CD4-positive, CD25-positive, alpha-beta regulatory T cell (primary cell): ENCODE measurements around the gene HOMER2. TPM values are rescaled to one million over a fixed set of nuclear protein-coding genes. Genes with fewer than 3 reads are reported as not detected.

Experiments
- ATAC-seq, 2 donors: fragments of 150-1000 bp; cut with Tn5 transposase; one replicate each; pipeline ENCODE4 v1.10.0; 2021; ENCODE audit warnings: low read depth in 2 of 2, moderate number of reproducible peaks in 2 of 2, moderate library complexity in 1 of 2
- DNase-seq, 3 donors: peaks; one replicate each; pipeline versions ENCODE4 v3.0.0 to v3.0.0-alpha.2; 2012 to 2022; ENCODE audit warnings: mixed read lengths in 1 of 3
- H3K27ac ChIP-seq: one replicate; pipeline ENCODE4 v1.7.0; 2013; ENCODE audit warnings: mild to moderate bottlenecking, low read length; ENCODE audit not compliant: insufficient read depth, poor library complexity, severe bottlenecking
- H3K27me3 ChIP-seq: one replicate; pipeline ENCODE4 v1.7.0; 2013; ENCODE audit warnings: low read length; ENCODE audit not compliant: control insufficient read depth, insufficient read depth
- H3K36me3 ChIP-seq: one replicate; pipeline ENCODE4 v1.7.0; 2013; ENCODE audit warnings: mild to moderate bottlenecking, low read length, moderate library complexity; ENCODE audit not compliant: control insufficient read depth, insufficient read depth
- H3K4me1 ChIP-seq: 2 replicates; pipeline ENCODE4 v1.7.0; 2013; ENCODE audit warnings: mild to moderate bottlenecking, low read length; ENCODE audit not compliant: insufficient read depth, control insufficient read depth, poor library complexity, severe bottlenecking
- H3K4me3 ChIP-seq: one replicate; pipeline ENCODE4 v1.7.0; 2013; ENCODE audit warnings: low read depth, mild to moderate bottlenecking, low read length, moderate library complexity
- H3K9me3 ChIP-seq, 2 experiments: 1 replicate in 1 of 2; 2 replicates in 1 of 2; pipeline ENCODE4 v1.7.0; 2013; ENCODE audit warnings: low read length in 2 of 2, mild to moderate bottlenecking in 1 of 2, moderate library complexity in 1 of 2; ENCODE audit not compliant: control insufficient read depth in 2 of 2
- H3K27ac Mint-ChIP-seq, 3 donors: one replicate each; pipeline ENCODE4 v1.8.0; 2020 to 2022; ENCODE audit warnings: mild to moderate bottlenecking in 3 of 3, mixed read lengths in 3 of 3, moderate library complexity in 2 of 3
- H3K27me3 Mint-ChIP-seq: one replicate; pipeline ENCODE4 v1.8.0; 2022; ENCODE audit warnings: mild to moderate bottlenecking, mixed read lengths
- H3K36me3 Mint-ChIP-seq: one replicate; pipeline ENCODE4 v1.8.0; 2020; ENCODE audit warnings: mixed read lengths
- H3K4me1 Mint-ChIP-seq, 4 donors: one replicate each; pipeline ENCODE4 v1.8.0; 2020 to 2022; ENCODE audit warnings: mixed read lengths in 4 of 4, mild to moderate bottlenecking in 1 of 4
- H3K4me3 Mint-ChIP-seq, 4 donors: one replicate each; pipeline ENCODE4 v1.8.0; 2020 to 2022; ENCODE audit warnings: mild to moderate bottlenecking in 4 of 4, mixed read lengths in 4 of 4, moderate library complexity in 3 of 4
- H3K9me3 Mint-ChIP-seq, 7 donors: one replicate each; pipeline ENCODE4 v1.8.0; 2020 to 2022; ENCODE audit warnings: mixed read lengths in 7 of 7, mild to moderate bottlenecking in 3 of 7, moderate library complexity in 2 of 7
- polyA plus RNA-seq, 4 donors: library from polyadenylated mRNA; unstranded; fragments of 300-500 nt; fragmentation: Illumina TruSeq; gene quantifications; one replicate each; pipeline ENCODE4 v1.2.3, GENCODE V29; 2021
- total RNA-seq: library from RNA; stranded (reverse); gene quantifications from one replicate; pipeline ENCODE4 v1.2.3, GENCODE V29; 2022

The HOMER2 gene
- total and polyA plus RNA-seq, 5 donors from 2014 or later = 2.6 to 9.4 (median 3.4) TPM

GRCh38 chr15:82916161-82916952 lies 36.2 kb downstream of the HOMER2 start:
- no peaks in the 10 kb centered on the region for H3K9me3 ChIP-seq
- DNase-seq (no peak), ATAC-seq (no peak)
- peak overlapping the region in 1 of 3 donors; percentile 20 for H3K27ac Mint-ChIP-seq
- peaks cover 12% of the 10 kb centered on the region for H3K27me3 Mint-ChIP-seq
- H3K36me3 Mint-ChIP-seq = no peaks in the 10 kb centered on the region
- H3K36me3 ChIP-seq = no peaks in the 10 kb centered on the region
- no peaks in the 10 kb centered on the region for H3K4me1 ChIP-seq
- no peaks in the 10 kb centered on the region for H3K27me3 ChIP-seq
- H3K4me3 ChIP-seq = no peak overlapping the region
- no peak overlapping the region for H3K4me3 Mint-ChIP-seq
- no peak overlapping the region for H3K27ac ChIP-seq
- H3K9me3 Mint-ChIP-seq = no peaks in the 10 kb centered on the region
- H3K4me1 Mint-ChIP-seq = no peaks in the 10 kb centered on the region

DNA sequence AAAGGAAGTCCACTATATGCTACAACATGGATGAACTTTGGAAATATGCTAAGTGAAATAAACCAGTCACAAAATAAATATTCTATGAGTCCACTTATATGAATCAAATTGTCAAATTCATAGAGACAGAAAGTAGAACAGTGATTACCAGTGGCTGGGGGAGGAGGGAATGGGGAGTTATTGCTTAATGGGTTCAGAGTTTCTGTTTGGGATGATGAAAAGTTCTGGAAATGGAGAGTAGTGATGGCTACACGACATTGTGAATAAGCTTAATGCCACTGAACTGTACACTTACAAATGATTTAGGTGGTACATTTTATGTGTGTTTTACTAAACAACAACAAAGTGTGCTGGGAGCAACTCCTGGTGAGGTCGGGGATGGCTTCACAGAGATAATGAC lies 38.1 kb downstream of the HOMER2 start:
- no peaks in the 10 kb centered on the region for H3K9me3 ChIP-seq
- no peaks in the 10 kb centered on the region for H3K36me3 Mint-ChIP-seq
- no peak for DNase-seq
- H3K4me1 Mint-ChIP-seq = no peaks in the 10 kb centered on the region
- H3K9me3 Mint-ChIP-seq = peaks cover 0 to 1% (median 0%) of the 10 kb centered on the region in 7 donors
- peaks cover 12% of the 10 kb centered on the region for H3K27me3 Mint-ChIP-seq
- H3K27ac Mint-ChIP-seq = no peak overlapping the region
- H3K36me3 ChIP-seq = no peaks in the 10 kb centered on the region
- no peak overlapping the region for H3K27ac ChIP-seq
- ATAC-seq = no peak
- H3K4me3 Mint-ChIP-seq = no peak overlapping the region
- no peaks in the 10 kb centered on the region for H3K4me1 ChIP-seq
- no peaks in the 10 kb centered on the region for H3K27me3 ChIP-seq
- H3K4me3 ChIP-seq = no peak overlapping the region

DNA sequence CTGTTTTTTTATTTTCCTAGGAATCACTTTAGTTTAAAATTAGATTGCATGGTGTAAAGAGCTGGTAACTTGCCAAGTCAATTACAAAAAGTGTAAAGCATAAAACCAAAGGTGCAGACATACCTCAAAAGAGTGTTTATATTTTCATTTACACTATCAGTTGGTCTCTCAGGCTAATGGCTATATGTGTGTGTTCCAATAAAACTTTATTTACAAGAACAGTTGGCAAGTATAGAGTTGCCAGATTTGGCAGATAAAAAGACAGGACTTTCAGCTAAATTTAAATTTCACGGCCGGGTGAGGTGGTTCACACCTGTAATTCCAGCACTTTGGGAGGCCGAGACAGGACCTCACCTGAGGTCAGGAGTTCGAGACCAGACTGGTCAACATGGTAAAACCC lies 41.1 kb downstream of the HOMER2 start:
- H3K27ac ChIP-seq = no peak overlapping the region
- Mint-ChIP-seq H3K4me3 (no peak overlapping the region), H3K36me3 (no peaks in the 10 kb centered on the region), H3K9me3 (peaks cover 0 to 14% (median 2%) of the 10 kb centered on the region in 7 donors), H3K27me3 (peaks cover 8% of the 10 kb centered on the region), H3K4me1 (no peaks in the 10 kb centered on the region), H3K27ac (no peak overlapping the region)
- no peaks in the 10 kb centered on the region for H3K4me1 ChIP-seq
- no peak overlapping the region for H3K4me3 ChIP-seq
- H3K27me3 ChIP-seq = no peaks in the 10 kb centered on the region
- DNase-seq (no peak), ATAC-seq (no peak)
- H3K9me3 ChIP-seq = peaks cover 0 to 11% of the 10 kb centered on the region in 2 experiments
- H3K36me3 ChIP-seq = no peaks in the 10 kb centered on the region

DNA sequence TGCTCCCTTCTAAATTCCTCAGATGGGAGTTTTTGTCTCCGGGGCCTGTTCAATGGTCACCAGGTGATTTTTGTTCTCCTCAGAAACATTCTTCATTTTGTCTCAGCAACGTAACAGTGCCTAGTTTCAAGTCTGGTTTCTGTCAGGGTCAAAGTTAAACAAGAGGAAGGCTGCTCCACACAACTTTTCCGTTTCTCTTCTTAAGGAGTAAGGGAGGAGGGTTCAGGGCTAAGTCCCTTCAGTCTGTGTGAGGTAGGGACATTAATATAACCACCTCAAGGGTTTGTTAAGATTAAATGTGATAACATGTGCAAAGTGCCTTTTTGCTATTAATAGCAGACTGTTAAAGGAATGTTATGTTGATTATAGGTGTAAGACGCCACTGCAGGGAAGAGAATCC lies 41.8 kb downstream of the HOMER2 start:
- DNase-seq = no peak
- H3K36me3 ChIP-seq = no peaks in the 10 kb centered on the region

GRCh38 chr15:82909080-82909815 lies 43.3 kb downstream of the HOMER2 start:
- Mint-ChIP-seq H3K27me3 (peaks cover 17% of the 10 kb centered on the region), H3K9me3 (peaks cover 0 to 14% (median 4%) of the 10 kb centered on the region in 7 donors), H3K27ac (no peak overlapping the region), H3K4me3 (peak overlapping the region in 1 of 4 donors; percentile 32), H3K36me3 (no peaks in the 10 kb centered on the region), H3K4me1 (no peaks in the 10 kb centered on the region)
- H3K4me3 ChIP-seq = no peak overlapping the region
- DNase-seq (no peak), ATAC-seq (no peak)
- no peaks in the 10 kb centered on the region for H3K27me3 ChIP-seq
- H3K4me1 ChIP-seq = no peaks in the 10 kb centered on the region
- no peak overlapping the region for H3K27ac ChIP-seq
- H3K36me3 ChIP-seq = no peaks in the 10 kb centered on the region
- H3K9me3 ChIP-seq = peaks cover 0 to 11% of the 10 kb centered on the region in 2 experiments

More for the DNA sequence above, 41.8 kb downstream of the HOMER2 start:
- Mint-ChIP-seq H3K36me3 (no peaks in the 10 kb centered on the region), H3K4me1 (no peaks in the 10 kb centered on the region), H3K27me3 (peaks cover 12% of the 10 kb centered on the region), H3K9me3 (peaks cover 0 to 14% (median 4%) of the 10 kb centered on the region in 7 donors), H3K4me3 (no peak overlapping the region), H3K27ac (no peak overlapping the region)
- no peak overlapping the region for H3K4me3 ChIP-seq
- H3K27me3 ChIP-seq = no peaks in the 10 kb centered on the region
- H3K27ac ChIP-seq = no peak overlapping the region
- no peak for ATAC-seq
- peaks cover 0 to 11% of the 10 kb centered on the region in 2 experiments for H3K9me3 ChIP-seq
- H3K4me1 ChIP-seq = no peaks in the 10 kb centered on the region

DNA sequence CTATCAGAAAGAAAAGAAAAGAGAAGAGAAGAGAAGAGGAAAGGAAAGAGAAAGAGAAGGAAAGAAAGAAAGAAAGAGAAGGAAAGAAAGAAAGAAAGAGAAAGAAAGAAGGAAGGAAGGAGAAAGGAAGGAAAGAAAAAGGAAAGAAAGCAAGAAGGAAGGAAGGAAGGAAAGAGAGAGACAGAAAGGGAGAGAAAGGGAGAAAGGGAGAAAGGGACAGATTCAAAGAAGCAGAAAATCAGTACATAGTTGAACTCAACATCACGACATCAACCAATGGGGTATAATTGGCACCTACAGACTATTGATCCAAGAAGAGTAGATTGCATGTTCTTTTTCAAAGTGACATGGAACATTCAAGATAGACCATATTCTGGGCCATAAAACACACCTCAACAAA lies 45.2 kb downstream of the HOMER2 start:
- H3K4me3 Mint-ChIP-seq = no peak overlapping the region
- no peak for ATAC-seq

GRCh38 chr15:82904574-82904973 lies 47.9 kb downstream of the HOMER2 start:
- H3K9me3 ChIP-seq = peaks cover 0 to 11% of the 10 kb centered on the region in 2 experiments

More for the DNA sequence above, 45.2 kb downstream of the HOMER2 start:
- Mint-ChIP-seq H3K4me1 (no peaks in the 10 kb centered on the region), H3K27ac (no peak overlapping the region), H3K9me3 (peaks cover 0 to 14% (median 4%) of the 10 kb centered on the region in 7 donors), H3K36me3 (no peaks in the 10 kb centered on the region), H3K27me3 (peaks cover 9% of the 10 kb centered on the region)
- H3K27me3 ChIP-seq = no peaks in the 10 kb centered on the region
- no peaks in the 10 kb centered on the region for H3K36me3 ChIP-seq
- DNase-seq = no peak
- H3K9me3 ChIP-seq = peaks cover 0 to 11% of the 10 kb centered on the region in 2 experiments
- H3K4me3 ChIP-seq = no peak overlapping the region
- no peak overlapping the region for H3K27ac ChIP-seq
- no peaks in the 10 kb centered on the region for H3K4me1 ChIP-seq

More at GRCh38 chr15:82904574-82904973, 47.9 kb downstream of the HOMER2 start:
- H3K36me3 ChIP-seq = no peaks in the 10 kb centered on the region
- Mint-ChIP-seq H3K27ac (no peak overlapping the region), H3K4me1 (no peaks in the 10 kb centered on the region), H3K9me3 (peaks cover 0 to 14% (median 4%) of the 10 kb centered on the region in 7 donors), H3K36me3 (no peaks in the 10 kb centered on the region), H3K27me3 (peaks cover 9% of the 10 kb centered on the region), H3K4me3 (no peak overlapping the region)
- no peak for DNase-seq
- no peaks in the 10 kb centered on the region for H3K27me3 ChIP-seq
- ATAC-seq = no peak
- no peak overlapping the region for H3K4me3 ChIP-seq
- no peak overlapping the region for H3K27ac ChIP-seq
- H3K4me1 ChIP-seq = no peaks in the 10 kb centered on the region
